Naive B cell (primary cell): ENCODE data around the gene ARID2. TPM values are rescaled to one million over a fixed set of nuclear protein-coding genes. Genes with fewer than 3 reads are reported as not detected.

ENCODE experiments used
- ATAC-seq, 2 donors: fragments of 150-1000 bp; cut with Tn5 transposase; 2 replicates each; pipeline ENCODE4 v1.10.0; 2021; ENCODE audit warnings: low read depth in 2 of 2, mild to moderate bottlenecking in 2 of 2, moderate library complexity in 2 of 2
- DNase-seq: peaks from one replicate; pipeline ENCODE4 v3.0.0; 2022
- H3K27ac Mint-ChIP-seq, 6 donors: one replicate each; pipeline ENCODE4 v1.8.0; 2020 to 2022; ENCODE audit warnings: mild to moderate bottlenecking in 6 of 6, mixed read lengths in 6 of 6, moderate library complexity in 5 of 6, inconsistent platforms in 2 of 6
- H3K27me3 Mint-ChIP-seq, 3 donors: one replicate each; pipeline ENCODE4 v1.8.0; 2021 to 2022; ENCODE audit warnings: mixed read lengths in 3 of 3, mild to moderate bottlenecking in 1 of 3
- H3K36me3 Mint-ChIP-seq, 2 donors: one replicate each; pipeline ENCODE4 v1.8.0; 2020 to 2022; ENCODE audit warnings: mixed read lengths in 2 of 2, inconsistent platforms in 1 of 2, mild to moderate bottlenecking in 1 of 2
- H3K4me1 Mint-ChIP-seq, 3 donors: one replicate each; pipeline ENCODE4 v1.8.0; 2020 to 2022; ENCODE audit warnings: mixed read lengths in 3 of 3, inconsistent platforms in 1 of 3, mild to moderate bottlenecking in 1 of 3, moderate library complexity in 1 of 3
- H3K4me3 Mint-ChIP-seq, 8 donors: one replicate each; pipeline ENCODE4 v1.8.0; 2020 to 2022; ENCODE audit warnings: mild to moderate bottlenecking in 8 of 8, mixed read lengths in 8 of 8, moderate library complexity in 8 of 8, inconsistent platforms in 2 of 8
- H3K9me3 Mint-ChIP-seq, 7 donors: one replicate each; pipeline ENCODE4 v1.8.0; 2020 to 2022; ENCODE audit warnings: mixed read lengths in 7 of 7, mild to moderate bottlenecking in 5 of 7, inconsistent platforms in 2 of 7, moderate library complexity in 1 of 7
- polyA plus RNA-seq, 6 donors: library from polyadenylated mRNA; unstranded; fragments of 300-500 nt; fragmentation: Illumina TruSeq; gene quantifications; one replicate each; pipeline ENCODE4 v1.2.3, GENCODE V29; 2021; ENCODE audit warnings: low read depth in 6 of 6

The ARID2 gene
- polyA plus RNA-seq, 6 donors from 2014 or later: 5.7 to 14.9 (median 9.1) TPM

GRCh38 chr12:45756666-45757065 lies 27.2 kb downstream of the ARID2 start:
- DNase-seq (no peak), ATAC-seq (no peak)
- peak overlapping the region in 2 of 6 donors; percentile 76 to 78 for H3K27ac Mint-ChIP-seq
- peaks cover 0 to 5% of the 10 kb centered on the region in 2 donors for H3K36me3 Mint-ChIP-seq
- no peaks in the 10 kb centered on the region for H3K9me3 Mint-ChIP-seq
- H3K4me1 Mint-ChIP-seq: peaks cover 23 to 40% (median 37%) of the 10 kb centered on the region in 3 donors
- H3K4me3 Mint-ChIP-seq: no peak overlapping the region
- no peaks in the 10 kb centered on the region for H3K27me3 Mint-ChIP-seq

- ATAC-seq (no peak), DNase-seq (no peak)
- Mint-ChIP-seq H3K36me3 (peaks cover 0 to 5% of the 10 kb centered on the region in 2 donors), H3K27me3 (no peaks in the 10 kb centered on the region), H3K27ac (peak overlapping the region in 1 of 6 donors; percentile 0), H3K4me3 (no peak overlapping the region), H3K4me1 (peaks cover 26 to 43% (median 38%) of the 10 kb centered on the region in 3 donors), H3K9me3 (no peaks in the 10 kb centered on the region)
Measured at GRCh38 chr12:45757172-45757571, 27.7 kb downstream of the ARID2 start.

GRCh38 chr12:45760333-45760732 lies 30.8 kb downstream of the ARID2 start:
- ATAC-seq: no peak
- no peaks in the 10 kb centered on the region for H3K27me3 Mint-ChIP-seq
- H3K9me3 Mint-ChIP-seq: no peaks in the 10 kb centered on the region
- peaks cover 20 to 34% (median 30%) of the 10 kb centered on the region in 3 donors for H3K4me1 Mint-ChIP-seq
- DNase-seq: no peak
- H3K27ac Mint-ChIP-seq: peak overlapping the region in 1 of 6 donors; percentile 53
- H3K4me3 Mint-ChIP-seq: no peak overlapping the region
- no peaks in the 10 kb centered on the region for H3K36me3 Mint-ChIP-seq

DNA sequence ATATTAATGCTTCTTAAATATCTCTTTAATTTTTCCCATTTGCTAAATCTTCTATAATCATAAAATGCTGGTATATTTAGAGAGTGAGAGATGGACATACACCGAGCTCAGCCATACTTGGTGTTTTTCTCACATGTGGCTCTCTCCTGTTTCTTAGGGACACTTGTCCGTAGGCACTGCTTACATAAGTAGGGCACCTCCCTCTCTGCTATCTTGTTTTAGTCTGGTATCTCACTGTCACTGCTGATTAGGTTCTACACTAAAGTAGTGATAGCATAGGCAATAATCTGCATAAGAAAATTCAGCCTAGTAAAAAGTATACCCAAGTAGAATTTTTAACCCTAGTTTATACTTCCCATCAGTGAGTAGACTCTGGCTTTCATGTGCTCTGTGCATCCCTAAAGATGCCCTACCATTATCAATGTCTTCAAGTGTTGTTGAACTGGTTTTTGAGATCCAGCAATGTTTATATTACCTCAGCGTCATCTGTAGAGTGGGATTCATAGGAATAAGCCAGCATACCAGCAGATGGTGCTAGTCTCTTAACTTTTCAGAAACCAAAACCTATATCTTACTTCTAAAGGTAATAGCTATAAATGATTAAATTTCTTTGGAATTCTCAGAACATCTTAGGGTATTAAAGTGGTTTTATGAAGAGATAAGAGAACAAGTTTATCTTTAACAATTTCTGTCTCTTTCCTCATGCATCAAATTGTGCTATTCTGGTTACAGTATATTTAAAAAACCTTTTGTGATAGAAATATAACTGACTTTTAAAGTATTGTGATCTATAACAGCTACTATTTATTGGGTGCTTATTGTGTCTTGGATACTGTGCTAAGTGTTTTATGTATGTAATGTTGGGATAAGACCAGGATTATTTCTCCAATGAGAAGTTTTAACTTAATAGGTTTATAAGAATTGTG lies 32.9 kb downstream of the ARID2 start:
- H3K9me3 Mint-ChIP-seq: peaks cover 0 to 2% (median 0%) of the 10 kb centered on the region in 7 donors
- no peak overlapping the region for H3K4me3 Mint-ChIP-seq
- H3K27ac Mint-ChIP-seq: peak overlapping the region in 5 of 6 donors; percentile 21 to 87 (median 63)
- no peaks in the 10 kb centered on the region for H3K27me3 Mint-ChIP-seq
- DNase-seq (no peak), ATAC-seq (peak in 1 of 2 donors; percentile 32)
- peaks cover 20 to 30% (median 29%) of the 10 kb centered on the region in 3 donors for H3K4me1 Mint-ChIP-seq
- H3K36me3 Mint-ChIP-seq: peaks cover 0 to 4% of the 10 kb centered on the region in 2 donors

- Mint-ChIP-seq H3K27ac (peak overlapping the region in 1 of 6 donors; percentile 47), H3K4me3 (no peak overlapping the region), H3K9me3 (peaks cover under 1 to 3% (median 2%) of the 10 kb centered on the region in 7 donors), H3K36me3 (peaks cover 4 to 13% of the 10 kb centered on the region in 2 donors), H3K27me3 (no peaks in the 10 kb centered on the region), H3K4me1 (peaks cover 23 to 34% (median 29%) of the 10 kb centered on the region in 3 donors)
- DNase-seq (no peak), ATAC-seq (no peak)
Measured at GRCh38 chr12:45763381-45763780, 33.9 kb downstream of the ARID2 start.

DNA sequence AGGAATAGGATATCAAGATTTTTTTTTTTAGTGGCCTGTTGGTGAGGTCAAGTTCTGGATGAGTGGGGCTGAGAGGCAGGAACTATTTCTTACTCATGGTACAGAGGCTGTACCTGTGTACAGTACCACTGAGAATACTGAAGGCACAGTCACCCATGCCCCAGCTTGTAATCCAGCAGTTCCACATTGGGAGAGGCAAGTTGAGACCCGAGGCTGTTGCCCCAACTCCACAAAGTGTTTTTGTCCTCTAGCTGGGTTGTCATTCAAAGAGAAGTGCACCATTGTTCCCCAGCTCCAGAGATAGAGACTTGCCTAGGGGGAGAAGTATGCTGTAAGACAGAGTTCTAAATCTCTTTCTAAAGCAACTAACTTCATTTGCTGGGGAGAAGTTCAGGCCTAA lies 38.7 kb downstream of the ARID2 start:
- Mint-ChIP-seq H3K9me3 (peaks cover 9 to 20% (median 13%) of the 10 kb centered on the region in 7 donors), H3K4me3 (peak overlapping the region in 1 of 8 donors; percentile 27), H3K27me3 (no peaks in the 10 kb centered on the region), H3K4me1 (peaks cover 24 to 38% (median 30%) of the 10 kb centered on the region in 3 donors), H3K36me3 (peaks cover 15 to 35% of the 10 kb centered on the region in 2 donors), H3K27ac (peak overlapping the region in 1 of 6 donors; percentile 76)
- no peak for ATAC-seq
- DNase-seq: no peak

GRCh38 chr12:45773747-45774146 lies 44.2 kb downstream of the ARID2 start:
- Mint-ChIP-seq H3K4me1 (peaks cover 26 to 45% (median 26%) of the 10 kb centered on the region in 3 donors), H3K36me3 (peaks cover 8 to 18% of the 10 kb centered on the region in 2 donors), H3K4me3 (no peak overlapping the region)

GRCh38 chr12:45774508-45775162 lies 45.1 kb downstream of the ARID2 start:
- DNase-seq (no peak), ATAC-seq (no peak)
- peaks cover 1 to 6% (median 3%) of the 10 kb centered on the region in 7 donors for H3K9me3 Mint-ChIP-seq
- no peak overlapping the region for H3K4me3 Mint-ChIP-seq
- peaks cover 26 to 45% (median 26%) of the 10 kb centered on the region in 3 donors for H3K4me1 Mint-ChIP-seq
- H3K27me3 Mint-ChIP-seq: no peaks in the 10 kb centered on the region
- peak overlapping the region in 3 of 6 donors; percentile 26 to 47 (median 46) for H3K27ac Mint-ChIP-seq
- H3K36me3 Mint-ChIP-seq: peaks cover 1 to 9% of the 10 kb centered on the region in 2 donors

More at GRCh38 chr12:45773747-45774146, 44.2 kb downstream of the ARID2 start:
- H3K27me3 Mint-ChIP-seq: no peaks in the 10 kb centered on the region
- DNase-seq (no peak), ATAC-seq (no peak)
- H3K27ac Mint-ChIP-seq: peak overlapping the region in 1 of 6 donors; percentile 19
- peaks cover 4 to 14% (median 8%) of the 10 kb centered on the region in 7 donors for H3K9me3 Mint-ChIP-seq

GRCh38 chr12:45775465-45775864 lies 46.0 kb downstream of the ARID2 start:
- ATAC-seq (no peak), DNase-seq (no peak)
- peaks cover 0 to 3% (median 0%) of the 10 kb centered on the region in 7 donors for H3K9me3 Mint-ChIP-seq
- H3K36me3 Mint-ChIP-seq: peaks cover 0 to 2% of the 10 kb centered on the region in 2 donors
- no peak overlapping the region for H3K27ac Mint-ChIP-seq
- no peaks in the 10 kb centered on the region for H3K27me3 Mint-ChIP-seq
- H3K4me3 Mint-ChIP-seq: no peak overlapping the region
- peaks cover 22 to 41% (median 23%) of the 10 kb centered on the region in 3 donors for H3K4me1 Mint-ChIP-seq

DNA sequence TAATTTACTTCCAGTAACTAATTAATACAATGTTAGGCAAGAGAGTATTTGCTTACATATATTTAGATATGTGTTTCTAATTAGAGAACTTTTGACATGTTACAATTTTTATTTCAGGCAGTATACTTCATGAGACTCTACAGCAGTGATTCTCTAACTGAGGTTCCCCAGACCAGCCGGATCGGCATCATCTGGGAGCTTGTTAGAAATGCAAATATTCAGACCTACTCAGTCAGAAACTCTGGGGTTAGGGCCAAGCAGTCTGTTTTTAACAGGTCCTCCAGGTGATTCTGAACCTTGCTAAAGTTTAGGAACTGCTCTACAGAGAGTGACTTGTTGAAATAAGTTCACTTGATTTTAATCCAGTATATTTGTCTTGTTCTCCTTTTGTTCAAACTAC lies 46.5 kb downstream of the ARID2 start:
- Mint-ChIP-seq H3K27ac (peak overlapping the region in 2 of 6 donors; percentile 22 to 70), H3K36me3 (no peaks in the 10 kb centered on the region), H3K4me3 (no peak overlapping the region), H3K27me3 (no peaks in the 10 kb centered on the region), H3K4me1 (peaks cover 20 to 37% (median 22%) of the 10 kb centered on the region in 3 donors), H3K9me3 (no peaks in the 10 kb centered on the region)
- ATAC-seq: no peak
- DNase-seq: no peak

DNA sequence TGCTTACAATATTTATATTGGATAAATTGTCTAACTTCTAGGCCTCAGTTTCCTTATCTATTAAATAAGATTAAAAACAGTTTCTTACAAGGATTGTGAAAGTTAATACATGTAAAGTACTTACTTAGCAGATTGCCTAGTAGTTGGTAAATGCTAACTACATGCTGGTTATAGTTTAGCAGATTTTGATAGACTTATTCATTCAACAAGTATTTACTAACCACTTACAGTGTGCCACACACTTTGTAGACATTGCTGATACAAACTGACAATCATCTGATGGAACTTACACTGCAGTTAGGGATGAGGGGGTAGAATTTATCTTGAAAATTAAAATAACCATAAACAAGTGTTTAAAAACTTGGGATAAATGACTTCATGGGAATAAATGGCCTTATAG lies 50.4 kb downstream of the ARID2 start:
- no peaks in the 10 kb centered on the region for H3K36me3 Mint-ChIP-seq
- H3K27me3 Mint-ChIP-seq: no peaks in the 10 kb centered on the region
- H3K9me3 Mint-ChIP-seq: no peaks in the 10 kb centered on the region
- H3K27ac Mint-ChIP-seq: no peak overlapping the region
- H3K4me3 Mint-ChIP-seq: no peak overlapping the region
- peaks cover 3 to 10% (median 4%) of the 10 kb centered on the region in 3 donors for H3K4me1 Mint-ChIP-seq
- DNase-seq (no peak), ATAC-seq (no peak)

DNA sequence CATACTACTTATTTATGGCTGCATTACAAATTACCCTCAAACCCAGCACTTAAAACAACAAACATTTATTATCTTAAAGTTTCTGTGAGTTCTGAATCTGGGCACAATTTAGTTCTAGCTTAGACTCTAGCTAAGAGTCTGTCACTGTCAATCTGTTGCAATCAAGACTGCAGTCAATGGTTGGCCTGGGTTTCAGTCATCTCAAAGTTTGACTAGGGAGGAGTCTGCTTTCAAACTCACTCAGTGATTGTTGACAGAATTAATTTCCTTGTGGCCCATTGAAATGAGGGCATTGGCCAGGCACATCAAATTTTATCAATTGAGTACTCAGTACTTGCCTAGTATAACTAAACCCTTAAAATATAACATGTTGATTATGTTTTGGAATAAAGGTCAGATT lies 51.6 kb downstream of the ARID2 start:
- DNase-seq (no peak), ATAC-seq (no peak)
- H3K9me3 Mint-ChIP-seq: no peaks in the 10 kb centered on the region
- peaks cover 0 to under 1% of the 10 kb centered on the region in 2 donors for H3K36me3 Mint-ChIP-seq
- no peaks in the 10 kb centered on the region for H3K27me3 Mint-ChIP-seq
- peaks cover 3 to 6% (median 4%) of the 10 kb centered on the region in 3 donors for H3K4me1 Mint-ChIP-seq
- no peak overlapping the region for H3K4me3 Mint-ChIP-seq
- no peak overlapping the region for H3K27ac Mint-ChIP-seq

DNA sequence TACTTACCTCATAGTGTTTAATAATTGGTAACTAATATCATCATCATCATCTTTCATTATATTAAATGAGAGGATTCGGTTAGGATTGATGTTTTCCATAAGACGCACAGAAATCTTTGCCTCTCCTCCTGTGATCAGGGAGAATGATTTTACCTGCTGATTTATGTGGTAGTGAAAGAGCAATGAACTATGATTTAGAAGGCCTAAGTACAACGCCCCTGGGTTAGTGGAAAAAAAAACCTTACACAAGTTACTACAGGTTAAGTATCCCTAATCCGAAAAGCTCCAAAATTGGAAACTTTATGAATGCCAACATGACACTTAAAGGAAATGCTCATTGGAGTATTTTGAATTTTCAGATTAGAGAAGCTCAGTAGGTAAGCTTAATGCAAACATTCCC lies 55.8 kb downstream of the ARID2 start:
- Mint-ChIP-seq H3K27me3 (no peaks in the 10 kb centered on the region), H3K27ac (no peak overlapping the region), H3K4me3 (no peak overlapping the region), H3K9me3 (no peaks in the 10 kb centered on the region), H3K4me1 (peaks cover 6 to 11% (median 7%) of the 10 kb centered on the region in 3 donors), H3K36me3 (peaks cover 0 to 7% of the 10 kb centered on the region in 2 donors)
- ATAC-seq (no peak), DNase-seq (no peak)
